PC-9 (cell line): ENCODE data around the gene LEP.

ENCODE experiments used
- EZH2 ChIP-seq: fragments of 200-600 bp; sonication (generic); IDR thresholded peaks from 2 replicates; pipeline ENCODE4 v1.8.0; 2017; ENCODE audit warnings: antibody characterized with exemption, low read depth
- TF ChIP-seq, protein P1 (sequence below): fragments of 200-600 bp; sonication (generic); conservative IDR thresholded peaks from 2 replicates; pipeline ENCODE4 v1.6.1; 2017; ENCODE audit warnings: mixed run types, antibody characterized with exemption, mild to moderate bottlenecking, moderate library complexity

DNA sequence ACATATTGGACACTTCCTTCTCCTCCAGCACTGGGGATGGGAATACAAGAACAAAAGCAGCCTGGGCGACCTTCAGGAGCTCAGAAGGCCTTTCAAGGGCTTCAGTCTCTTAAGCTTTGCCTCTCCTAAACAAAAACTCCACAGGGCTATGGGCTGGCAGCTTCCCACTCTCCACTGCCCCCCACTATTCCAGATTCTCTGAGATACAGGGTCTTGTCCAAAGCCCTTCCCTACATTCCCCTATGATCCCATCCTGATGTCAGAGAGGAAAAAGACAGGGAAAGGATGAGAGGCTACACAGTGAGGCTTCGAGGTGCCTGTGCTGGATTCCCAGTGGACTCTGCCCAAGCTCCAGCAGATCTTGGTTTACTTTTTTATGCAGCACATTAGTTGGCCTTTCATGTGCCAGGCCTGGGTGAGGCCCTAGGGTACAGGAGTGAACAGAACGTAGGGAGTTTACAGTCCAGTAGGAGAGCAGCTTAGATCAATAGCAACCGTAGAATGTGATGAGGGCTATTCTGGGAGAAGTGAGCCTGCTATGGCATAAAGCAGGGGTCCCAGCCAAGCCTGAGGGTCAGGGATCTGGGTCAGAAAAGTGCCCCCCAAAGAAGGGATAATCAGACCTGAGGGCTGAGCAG is 33.3 kb downstream of the LEP start:
- TF ChIP-seq, protein P1, sequence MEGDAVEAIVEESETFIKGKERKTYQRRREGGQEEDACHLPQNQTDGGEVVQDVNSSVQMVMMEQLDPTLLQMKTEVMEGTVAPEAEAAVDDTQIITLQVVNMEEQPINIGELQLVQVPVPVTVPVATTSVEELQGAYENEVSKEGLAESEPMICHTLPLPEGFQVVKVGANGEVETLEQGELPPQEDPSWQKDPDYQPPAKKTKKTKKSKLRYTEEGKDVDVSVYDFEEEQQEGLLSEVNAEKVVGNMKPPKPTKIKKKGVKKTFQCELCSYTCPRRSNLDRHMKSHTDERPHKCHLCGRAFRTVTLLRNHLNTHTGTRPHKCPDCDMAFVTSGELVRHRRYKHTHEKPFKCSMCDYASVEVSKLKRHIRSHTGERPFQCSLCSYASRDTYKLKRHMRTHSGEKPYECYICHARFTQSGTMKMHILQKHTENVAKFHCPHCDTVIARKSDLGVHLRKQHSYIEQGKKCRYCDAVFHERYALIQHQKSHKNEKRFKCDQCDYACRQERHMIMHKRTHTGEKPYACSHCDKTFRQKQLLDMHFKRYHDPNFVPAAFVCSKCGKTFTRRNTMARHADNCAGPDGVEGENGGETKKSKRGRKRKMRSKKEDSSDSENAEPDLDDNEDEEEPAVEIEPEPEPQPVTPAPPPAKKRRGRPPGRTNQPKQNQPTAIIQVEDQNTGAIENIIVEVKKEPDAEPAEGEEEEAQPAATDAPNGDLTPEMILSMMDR = no peak
- no peak for TF ChIP-seq EZH2
